Thymus (tissue), 11 donors: ENCODE results near the gene TRIOBP. TPM values are rescaled to one million over a fixed set of nuclear protein-coding genes. Genes with fewer than 3 reads are reported as not detected.

Experiments
- DNase-seq, 9 donors: peaks; one replicate each; pipeline ENCODE4 v3.0.0-alpha.2; 2013; ENCODE audit warnings: low spot score in 9 of 9, low read depth in 6 of 9, missing footprints in 1 of 9
- H3K27ac ChIP-seq, 2 donors: one replicate each; pipeline ENCODE4 v1.5.1; 2013; ENCODE audit warnings: control low read depth in 1 of 2, low read depth in 1 of 2, low read length in 1 of 2, mild to moderate bottlenecking in 1 of 2, moderate library complexity in 1 of 2
- H3K27me3 ChIP-seq, 2 donors: one replicate each; pipeline ENCODE4 v1.5.1; 2013; ENCODE audit warnings: low read length in 1 of 2; ENCODE audit not compliant: control insufficient read depth in 2 of 2, insufficient read depth in 1 of 2
- H3K36me3 ChIP-seq, 2 donors: one replicate each; pipeline ENCODE4 v1.5.1; 2013; ENCODE audit warnings: low read length in 1 of 2, mild to moderate bottlenecking in 1 of 2, moderate library complexity in 1 of 2; ENCODE audit not compliant: control insufficient read depth in 2 of 2, insufficient read depth in 2 of 2
- H3K4me1 ChIP-seq, 2 donors: one replicate each; pipeline ENCODE4 v1.5.1; 2013; ENCODE audit warnings: low read length in 2 of 2; ENCODE audit not compliant: control insufficient read depth in 2 of 2, insufficient read depth in 2 of 2
- H3K4me3 ChIP-seq, 2 donors: one replicate each; pipeline ENCODE4 v1.5.1; 2013; ENCODE audit warnings: low read length in 2 of 2, control low read depth in 1 of 2, mild to moderate bottlenecking in 1 of 2
- H3K9me3 ChIP-seq, 2 donors: one replicate each; pipeline ENCODE4 v1.5.1; 2013; ENCODE audit warnings: low read length in 1 of 2, mild to moderate bottlenecking in 1 of 2; ENCODE audit not compliant: control insufficient read depth in 2 of 2, insufficient read depth in 1 of 2
- WGBS: extraction: QIAGEN DNeasy Blood & Tissue Kit; methylation state at CpG from one replicate; pipeline ENCODE4 v1.1.7; 2013; 5-methylcytosine and 5-hydroxymethylcytosine counted together
- polyA plus RNA-seq: library from polyadenylated mRNA; stranded (reverse); fragments of 200-250 nt; gene quantifications from one replicate; pipeline ENCODE4 v1.2.3, GENCODE V29; 2013
- total RNA-seq: library from RNA; stranded (reverse); fragments of 120-200 nt; gene quantifications from one replicate; pipeline ENCODE4 v1.2.4, GENCODE V29; 2013
- donor health status: healthy.

The TRIOBP gene
- total and polyA plus RNA-seq, 2 donors = 19.5 to 29.8 TPM

GRCh38 chr22:37816543-37817180 lies 119.8 kb downstream of the TRIOBP start:
- Histone ChIP-seq H3K4me1 (peaks cover 6 to 14% of the 10 kb centered on the region in 2 donors), H3K36me3 (peaks cover 0 to 16% of the 10 kb centered on the region in 2 donors), H3K9me3 (no peaks in the 10 kb centered on the region), H3K27me3 (peaks cover 29 to 41% of the 10 kb centered on the region in 2 donors), H3K27ac (no peak overlapping the region), H3K4me3 (no peak overlapping the region)
- WGBS = 98% methylated on average over 23 of the region's 23 CpGs
- no peak for DNase-seq

- DNase-seq = peak in 4 of 9 donors; percentile 52 to 74 (median 66)
- Histone ChIP-seq H3K27ac (no peak overlapping the region), H3K36me3 (peaks cover 0 to 16% of the 10 kb centered on the region in 2 donors), H3K9me3 (no peaks in the 10 kb centered on the region), H3K4me1 (peaks cover 6 to 14% of the 10 kb centered on the region in 2 donors), H3K4me3 (peak overlapping the region in 1 of 2 donors; percentile 31), H3K27me3 (peaks cover 31 to 53% of the 10 kb centered on the region in 2 donors)
- 11% methylated on average over 29 of the region's 29 CpGs for WGBS
Observed at GRCh38 chr22:37817705-37818408, 121.0 kb downstream of the TRIOBP start.

- no peak overlapping the region for H3K27ac ChIP-seq
- peaks cover 6 to 14% of the 10 kb centered on the region in 2 donors for H3K4me1 ChIP-seq
- peaks cover 31 to 60% of the 10 kb centered on the region in 2 donors for H3K27me3 ChIP-seq
- peak in 1 of 9 donors; percentile 63 for DNase-seq
- peaks cover 0 to 13% of the 10 kb centered on the region in 2 donors for H3K36me3 ChIP-seq
- peak overlapping the region in 1 of 2 donors; percentile 42 for H3K4me3 ChIP-seq
- WGBS = 3% methylated on average over 68 of the region's 68 CpGs
- H3K9me3 ChIP-seq = peaks cover 0 to 5% of the 10 kb centered on the region in 2 donors
Observed at GRCh38 chr22:37818409-37819104, 121.7 kb downstream of the TRIOBP start.

GRCh38 chr22:37819105-37819433 lies 122.2 kb downstream of the TRIOBP start:
- Histone ChIP-seq H3K9me3 (peaks cover 0 to 5% of the 10 kb centered on the region in 2 donors), H3K27me3 (peaks cover 35 to 65% of the 10 kb centered on the region in 2 donors), H3K27ac (no peak overlapping the region), H3K4me3 (peak overlapping the region in 1 of 2 donors; percentile 42), H3K4me1 (peaks cover 6 to 14% of the 10 kb centered on the region in 2 donors), H3K36me3 (peaks cover 0 to 12% of the 10 kb centered on the region in 2 donors)
- WGBS = 33% methylated on average over 14 of the region's 14 CpGs
- DNase-seq = no peak

- WGBS = 98% methylated on average over 5 of the region's 5 CpGs
- Histone ChIP-seq H3K4me1 (peaks cover 13 to 18% of the 10 kb centered on the region in 2 donors), H3K9me3 (peaks cover 0 to 5% of the 10 kb centered on the region in 2 donors), H3K4me3 (no peak overlapping the region), H3K36me3 (peaks cover 0 to 7% of the 10 kb centered on the region in 2 donors), H3K27ac (no peak overlapping the region), H3K27me3 (peaks cover 45 to 73% of the 10 kb centered on the region in 2 donors)
- DNase-seq = no peak
Observed at GRCh38 chr22:37820350-37820749, 123.5 kb downstream of the TRIOBP start.

GRCh38 chr22:37822079-37822833 lies 125.4 kb downstream of the TRIOBP start:
- 79% methylated on average over 8 of the region's 8 CpGs for WGBS
- H3K27me3 ChIP-seq = peaks cover 45 to 78% of the 10 kb centered on the region in 2 donors
- H3K36me3 ChIP-seq = peaks cover 0 to 3% of the 10 kb centered on the region in 2 donors
- H3K9me3 ChIP-seq = peaks cover 0 to 5% of the 10 kb centered on the region in 2 donors
- DNase-seq = no peak
- H3K4me3 ChIP-seq = no peak overlapping the region
- H3K4me1 ChIP-seq = peaks cover 13 to 17% of the 10 kb centered on the region in 2 donors
- H3K27ac ChIP-seq = no peak overlapping the region

- no peak for DNase-seq
- Histone ChIP-seq H3K27ac (no peak within 1 kb of the TSS), H3K4me3 (no peak within 1 kb of the TSS), H3K27me3 (peaks cover 39 to 67% of the 10 kb centered on the region in 2 donors), H3K4me1 (peaks cover 7 to 9% of the 10 kb centered on the region in 2 donors), H3K36me3 (peaks cover 3% of the 10 kb centered on the region in 2 donors), H3K9me3 (peaks cover 0 to 5% of the 10 kb centered on the region in 2 donors)
- 95% methylated on average over 21 of the region's 21 CpGs for WGBS
Observed at GRCh38 chr22:37823134-37823985, 126.5 kb downstream of the TRIOBP start, which contains the start of gene GALR3. Gene GALR3, plus strand, starts transcription at chr22:37823382. Its CDS starts 25 bp downstream, at chr22:37823407.
